ENCODE measurements around the gene SAMHD1. TPM values are rescaled to one million over a fixed set of nuclear protein-coding genes. Genes with fewer than 3 reads are reported as not detected.

Gene SAMHD1
- total RNA-seq, 2 donors from 2014 or later: 24.0 to 35.6 TPM

- no peaks in the 10 kb centered on the region for H3K36me3 ChIP-seq
- no peaks in the 10 kb centered on the region for H3K9me3 ChIP-seq
- DNase-seq: no peak
- no peak for TF ChIP-seq CTCF (IDR thresholded peaks at IDR 0.05)
- intact Hi-C loops (cut with DNase I): no loop called here
- no peak overlapping the region for H3K4me3 ChIP-seq
- H3K4me1 ChIP-seq: peaks cover 7% of the 10 kb centered on the region
- H3K27me3 ChIP-seq: no peaks in the 10 kb centered on the region
- H3K27ac ChIP-seq: no peak overlapping the region
- no peak overlapping the region for H3K9ac ChIP-seq (ENCODE audit: low read depth in 2 of 2, low read length in 2 of 2)
These were observed 95.3 kb downstream of the SAMHD1 start for GRCh38 chr20:36856195-36856594.

- Histone ChIP-seq H3K27me3 (no peaks in the 10 kb centered on the region), H3K4me1 (peaks cover 7% of the 10 kb centered on the region), H3K4me3 (no peak overlapping the region), H3K36me3 (no peaks in the 10 kb centered on the region), H3K9me3 (no peaks in the 10 kb centered on the region), H3K9ac (ENCODE audit: low read depth in 2 of 2, low read length in 2 of 2) (peak overlapping the region in 1 of 2 donors; percentile 7), H3K27ac (no peak overlapping the region)
- no peak for TF ChIP-seq CTCF (IDR thresholded peaks at IDR 0.05)
- intact Hi-C loops (cut with DNase I): no loop called here
- DNase-seq: no peak
These were observed 96.3 kb downstream of the SAMHD1 start for GRCh38 chr20:36855241-36855657.

GRCh38 chr20:36854348-36855240, 96.9 kb downstream of the SAMHD1 start:
- TF ChIP-seq CTCF (IDR thresholded peaks at IDR 0.05): no peak
- intact Hi-C loops (cut with DNase I): no loop called here
- H3K36me3 ChIP-seq: no peaks in the 10 kb centered on the region
- DNase-seq: peak; percentile 74
- H3K4me1 ChIP-seq: peaks cover 7% of the 10 kb centered on the region
- no peak overlapping the region for H3K4me3 ChIP-seq
- no peaks in the 10 kb centered on the region for H3K27me3 ChIP-seq
- H3K27ac ChIP-seq: no peak overlapping the region
- H3K9ac ChIP-seq (ENCODE audit: low read depth in 2 of 2, low read length in 2 of 2): peak overlapping the region; percentile 7 to 43
- H3K9me3 ChIP-seq: no peaks in the 10 kb centered on the region

- peak overlapping the region; percentile 56 for H3K27ac ChIP-seq
- peak overlapping the region in 1 of 2 donors; percentile 50 for H3K9ac ChIP-seq (ENCODE audit: low read depth in 2 of 2, low read length in 2 of 2)
- no peaks in the 10 kb centered on the region for H3K27me3 ChIP-seq
- H3K4me1 ChIP-seq: peaks cover 7% of the 10 kb centered on the region
- H3K36me3 ChIP-seq: no peaks in the 10 kb centered on the region
- no peaks in the 10 kb centered on the region for H3K9me3 ChIP-seq
- no peak overlapping the region for H3K4me3 ChIP-seq
- no peak for TF ChIP-seq CTCF (IDR thresholded peaks at IDR 0.05)
- no peak for DNase-seq
- intact Hi-C loops (cut with DNase I): no loop called here
These were observed 99.3 kb downstream of the SAMHD1 start for GRCh38 chr20:36852187-36852586.

GRCh38 chr20:36851490-36851889, 100.0 kb downstream of the SAMHD1 start:
- DNase-seq: no peak
- intact Hi-C loops (cut with DNase I): no loop called here
- Histone ChIP-seq H3K9ac (ENCODE audit: low read depth in 2 of 2, low read length in 2 of 2) (peak overlapping the region in 1 of 2 donors; percentile 50), H3K4me1 (peaks cover 4% of the 10 kb centered on the region), H3K4me3 (no peak overlapping the region), H3K9me3 (no peaks in the 10 kb centered on the region), H3K27ac (peak overlapping the region; percentile 56), H3K36me3 (no peaks in the 10 kb centered on the region), H3K27me3 (no peaks in the 10 kb centered on the region)
- no peak for TF ChIP-seq CTCF (IDR thresholded peaks at IDR 0.05)
